M059J (cell line): ENCODE data around the gene FASTKD1. TPM values are rescaled to one million over a fixed set of nuclear protein-coding genes. Genes with fewer than 3 reads are reported as not detected.
A peak's percentile ranks its signal among the peaks of the same experiment; 100 is the strongest.
"Not testable (repeated sequence)": the region's sequence is repeated elsewhere in the genome, so short reads cannot be mapped to it uniquely, and the experiment has no call there.

Experiments
- DNase-seq: peaks from one replicate; pipeline ENCODE4 v3.0.0-alpha.2; 2012; ENCODE audit warnings: low read depth
- total RNA-seq: library from RNA; depleted of rRNA; stranded (reverse); fragments of >200 nt; shearing (Covaris generic); gene quantifications from 2 replicates; pipeline ENCODE4 v1.2.3, GENCODE V29; 2014

Gene FASTKD1
- total RNA-seq, 1 experiment from 2014 or later = 19.0 TPM

- DNase-seq = not testable (repeated sequence)
Observed at GRCh38 chr2:169570752-169571151, 2.9 kb downstream of the FASTKD1 start.

DNA sequence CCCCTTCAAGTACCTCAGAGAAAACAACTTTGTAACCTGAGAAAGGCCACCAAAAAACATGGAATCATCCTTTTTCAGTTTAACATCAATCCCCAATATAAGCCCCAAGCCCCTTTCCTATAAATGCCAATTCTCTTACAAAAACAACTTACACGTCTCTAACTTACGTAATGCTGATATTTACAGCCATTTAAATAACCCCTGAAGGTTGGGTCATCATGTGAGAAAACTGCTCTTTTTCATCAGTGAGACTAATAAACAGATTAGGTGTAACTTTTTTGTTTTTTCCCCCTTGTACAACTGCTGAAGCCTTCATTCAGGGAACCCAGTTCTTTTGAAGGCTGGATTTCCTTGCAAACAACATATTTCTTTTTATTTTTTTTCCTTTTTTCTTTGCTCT is 3.7 kb downstream of the FASTKD1 start:
- DNase-seq = no peak

- no peak for DNase-seq
Observed at GRCh38 chr2:169565686-169566085, 8.0 kb downstream of the FASTKD1 start.

- no peak for DNase-seq
Observed at GRCh38 chr2:169562519-169562918, 11.1 kb downstream of the FASTKD1 start.

GRCh38 chr2:169562084-169562483 is 11.6 kb downstream of the FASTKD1 start:
- DNase-seq = not testable (repeated sequence)

GRCh38 chr2:169561364-169561763 is 12.3 kb downstream of the FASTKD1 start:
- no peak for DNase-seq

DNA sequence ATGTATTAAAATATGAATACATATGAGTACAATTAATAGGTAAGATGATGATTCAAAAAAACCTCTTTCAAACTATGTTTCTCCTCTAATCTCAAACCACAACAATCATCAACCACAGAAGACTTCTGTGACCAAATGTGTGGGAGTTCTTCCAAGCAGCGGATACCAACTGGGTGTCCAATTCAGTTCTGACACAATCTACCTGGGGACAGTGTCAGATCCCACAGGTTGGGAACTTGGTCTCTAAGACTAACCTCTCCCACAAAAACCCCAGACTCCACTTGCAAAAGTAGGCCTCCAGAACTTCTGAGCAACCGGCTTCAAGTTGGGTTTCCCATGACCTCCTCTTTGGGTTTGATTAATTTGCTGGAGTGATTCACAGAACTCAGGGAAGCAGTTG is 26.9 kb downstream of the FASTKD1 start:
- no peak for DNase-seq

DNA sequence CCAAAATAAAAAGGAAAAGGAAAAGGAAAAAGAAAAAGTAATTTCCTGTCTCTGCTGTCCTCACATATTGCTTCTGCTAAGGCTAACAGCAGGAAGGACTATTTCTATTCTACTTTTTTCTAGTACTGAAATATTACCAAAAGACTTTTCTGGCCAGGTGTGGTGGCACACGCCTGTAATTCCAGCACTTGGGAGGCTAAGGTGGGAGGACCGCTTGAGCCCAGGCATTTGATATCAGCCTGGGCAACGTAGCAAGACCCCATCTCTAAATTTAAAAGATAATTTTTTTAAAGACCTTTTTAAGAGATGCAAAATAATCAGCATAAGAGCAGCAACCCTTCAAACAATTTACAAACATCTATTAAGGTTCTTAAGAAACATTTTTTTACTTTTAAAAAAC is 31.2 kb downstream of the FASTKD1 start:
- no peak for DNase-seq

GRCh38 chr2:169540146-169540545 is 33.5 kb downstream of the FASTKD1 start:
- DNase-seq = no peak

GRCh38 chr2:169539460-169539859 is 34.2 kb downstream of the FASTKD1 start:
- not testable (repeated sequence) for DNase-seq

- DNase-seq = peak; percentile 52
Observed at GRCh38 chr2:169528271-169528701, 45.4 kb downstream of the FASTKD1 start.

DNA sequence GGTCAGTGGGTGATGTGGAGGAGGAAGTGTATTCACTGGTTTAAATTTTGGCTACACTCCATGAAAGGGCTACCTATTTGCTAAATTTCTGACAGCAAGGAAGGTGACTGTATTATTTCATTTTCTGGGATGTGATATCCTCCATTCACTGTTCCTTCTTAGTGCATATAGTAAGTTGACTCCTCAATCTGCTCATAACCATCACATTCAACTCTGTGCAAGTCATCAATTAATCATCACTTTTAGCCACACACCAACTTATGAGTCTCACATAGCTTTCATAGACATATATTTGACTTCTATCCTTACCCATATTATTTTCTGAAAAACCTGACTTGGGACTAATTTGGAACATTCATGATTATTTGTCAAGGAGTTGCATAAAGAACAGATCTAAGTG is 47.2 kb downstream of the FASTKD1 start:
- DNase-seq = peak; percentile 11

- DNase-seq = no peak
Observed at GRCh38 chr2:169525434-169525833, 48.2 kb downstream of the FASTKD1 start.

GRCh38 chr2:169523681-169524080 is 50.0 kb downstream of the FASTKD1 start:
- DNase-seq = no peak

DNA sequence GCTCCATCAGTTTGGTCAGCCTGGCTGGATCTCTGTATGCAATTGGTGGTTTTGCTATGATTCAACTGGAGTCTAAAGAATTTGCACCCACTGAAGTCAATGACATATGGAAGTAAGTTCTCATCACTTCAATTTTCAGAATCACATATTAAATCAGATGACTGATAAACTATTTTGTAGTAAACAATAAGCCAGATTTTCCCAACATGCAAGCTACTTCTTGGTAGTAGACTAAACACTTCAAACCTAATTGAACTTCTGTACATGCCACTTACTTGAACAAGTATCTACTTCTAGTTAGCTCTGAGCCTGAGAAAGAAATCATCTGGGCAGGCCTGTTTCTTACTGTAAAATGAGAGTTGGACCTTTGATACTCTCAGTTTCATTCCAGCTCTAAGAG is 52.8 kb downstream of the FASTKD1 start:
- DNase-seq = no peak

- DNase-seq = not testable (repeated sequence)
Observed at GRCh38 chr2:169516488-169516995, 57.1 kb downstream of the FASTKD1 start.

- not testable (repeated sequence) for DNase-seq
Observed at GRCh38 chr2:169514758-169515157, 58.9 kb downstream of the FASTKD1 start.

- no peak for DNase-seq
Observed at GRCh38 chr2:169513926-169514325, 59.7 kb downstream of the FASTKD1 start.

GRCh38 chr2:169513094-169513493 is 60.6 kb downstream of the FASTKD1 start:
- DNase-seq = no peak

GRCh38 chr2:169512525-169512924 is 61.1 kb downstream of the FASTKD1 start:
- peak; percentile 32 for DNase-seq

DNA sequence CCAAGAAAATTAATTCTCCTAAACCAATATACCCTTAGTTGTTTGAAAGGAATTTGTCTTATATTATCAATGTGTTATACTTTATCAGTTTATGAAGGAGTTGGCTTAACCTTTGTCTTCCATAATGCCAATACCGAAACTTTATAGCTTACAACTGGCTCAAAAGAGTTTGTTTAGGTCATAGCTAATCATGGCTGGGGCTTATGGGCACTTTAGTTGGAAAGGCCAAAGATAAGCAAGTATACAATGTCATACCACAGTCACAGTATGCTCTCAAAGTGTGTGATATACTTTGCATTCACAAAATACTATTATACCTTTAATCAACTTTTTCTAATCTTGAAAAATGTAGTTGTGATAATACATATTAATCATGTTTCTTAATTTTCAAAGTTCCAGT is 61.8 kb downstream of the FASTKD1 start:
- DNase-seq = no peak

DNA sequence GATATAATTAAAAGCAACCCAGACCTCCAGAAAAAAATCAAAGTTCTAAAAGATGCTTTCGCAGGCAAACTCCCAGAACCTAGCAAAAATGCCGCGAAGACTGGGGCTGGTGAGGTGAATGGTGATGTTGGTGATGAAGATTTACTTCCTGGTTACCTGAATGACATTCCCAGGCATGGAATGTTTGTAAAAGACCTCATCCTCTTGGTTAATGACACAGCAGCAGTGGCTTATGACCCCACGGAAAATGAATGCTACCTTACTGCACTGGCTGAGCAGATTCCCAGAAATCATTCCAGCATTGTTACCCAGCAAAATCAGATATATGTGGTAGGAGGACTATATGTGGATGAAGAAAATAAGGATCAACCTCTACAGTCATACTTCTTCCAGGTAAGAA is 63.2 kb downstream of the FASTKD1 start:
- no peak for DNase-seq

GRCh38 chr2:169509955-169510354 is 63.7 kb downstream of the FASTKD1 start:
- DNase-seq = no peak

GRCh38 chr2:169509298-169509885 is 64.3 kb downstream of the FASTKD1 start, which contains the start of gene KLHL41:
Gene KLHL41, plus strand, starts transcription at chr2:169509702. Its CDS starts 77 bp downstream, at chr2:169509779.
- DNase-seq = no peak
